Esophagus squamous epithelium (tissue), 4 donors: ENCODE measurements around the gene CDK16.

Experiments
- POLR2A ChIP-seq, 4 donors: fragments of 450-650 bp; IDR thresholded peaks; one replicate each; pipeline ENCODE4 v1.6.1; 2017; ENCODE audit warnings: antibody characterized with exemption in 4 of 4, mild to moderate bottlenecking in 4 of 4, moderate library complexity in 3 of 4
- TF ChIP-seq, protein P1 (sequence below), 6 experiments: fragments of 450-650 bp in 4 of 6; fragments of 200-600 bp in 2 of 6; sonication (generic) in 2 of 6; IDR thresholded peaks; one replicate each; pipeline ENCODE4 v1.5.1; 2016 to 2019; ENCODE audit warnings: antibody characterized with exemption in 6 of 6, mild to moderate bottlenecking in 4 of 6, moderate library complexity in 4 of 6

DNA sequence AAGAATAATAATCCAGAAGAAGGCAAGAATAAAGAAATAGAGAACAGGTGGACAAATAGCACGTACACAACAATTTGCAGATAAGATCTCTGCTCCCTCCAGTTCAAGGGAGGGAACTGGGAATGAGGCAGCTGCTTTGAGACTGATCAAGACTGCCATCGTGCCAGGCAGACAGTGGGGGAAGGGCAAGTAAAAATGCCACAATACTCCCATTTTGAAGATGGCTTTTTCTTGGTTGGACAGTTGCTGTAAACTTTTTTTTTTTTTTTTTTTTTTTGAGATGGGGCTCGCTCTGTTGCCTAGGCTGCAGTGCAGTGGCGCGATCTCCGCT is 31.5 kb downstream of the CDK16 start:
- TF ChIP-seq, protein P1, sequence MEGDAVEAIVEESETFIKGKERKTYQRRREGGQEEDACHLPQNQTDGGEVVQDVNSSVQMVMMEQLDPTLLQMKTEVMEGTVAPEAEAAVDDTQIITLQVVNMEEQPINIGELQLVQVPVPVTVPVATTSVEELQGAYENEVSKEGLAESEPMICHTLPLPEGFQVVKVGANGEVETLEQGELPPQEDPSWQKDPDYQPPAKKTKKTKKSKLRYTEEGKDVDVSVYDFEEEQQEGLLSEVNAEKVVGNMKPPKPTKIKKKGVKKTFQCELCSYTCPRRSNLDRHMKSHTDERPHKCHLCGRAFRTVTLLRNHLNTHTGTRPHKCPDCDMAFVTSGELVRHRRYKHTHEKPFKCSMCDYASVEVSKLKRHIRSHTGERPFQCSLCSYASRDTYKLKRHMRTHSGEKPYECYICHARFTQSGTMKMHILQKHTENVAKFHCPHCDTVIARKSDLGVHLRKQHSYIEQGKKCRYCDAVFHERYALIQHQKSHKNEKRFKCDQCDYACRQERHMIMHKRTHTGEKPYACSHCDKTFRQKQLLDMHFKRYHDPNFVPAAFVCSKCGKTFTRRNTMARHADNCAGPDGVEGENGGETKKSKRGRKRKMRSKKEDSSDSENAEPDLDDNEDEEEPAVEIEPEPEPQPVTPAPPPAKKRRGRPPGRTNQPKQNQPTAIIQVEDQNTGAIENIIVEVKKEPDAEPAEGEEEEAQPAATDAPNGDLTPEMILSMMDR (IDR thresholded peaks at IDR 0.05), result no peak
- TF ChIP-seq POLR2A (IDR thresholded peaks at IDR 0.05), result no peak
